HUES48 (cell line): ENCODE measurements around the gene WFS1.

Experiments
- H3K27ac ChIP-seq: one replicate; pipeline ENCODE4 v1.7.0; 2013; ENCODE audit warnings: low read depth, low read length, inconsistent platforms
- H3K27me3 ChIP-seq: 2 replicates; pipeline ENCODE4 v1.6.1; 2013; ENCODE audit warnings: mild to moderate bottlenecking, low read length; ENCODE audit not compliant: control insufficient read depth, insufficient read depth
- H3K36me3 ChIP-seq: 2 replicates; pipeline ENCODE4 v1.6.1; 2013; ENCODE audit warnings: low read length; ENCODE audit not compliant: control insufficient read depth, insufficient read depth
- H3K4me1 ChIP-seq: 2 replicates; pipeline ENCODE4 v1.6.1; 2013; ENCODE audit warnings: mild to moderate bottlenecking, low read length; ENCODE audit not compliant: control insufficient read depth, insufficient read depth
- H3K4me3 ChIP-seq: 2 replicates; pipeline ENCODE4 v1.5.1; 2013; ENCODE audit warnings: mild to moderate bottlenecking, low read depth, low read length
- H3K9ac ChIP-seq: 2 replicates; pipeline ENCODE4 v1.6.1; 2013; ENCODE audit warnings: mild to moderate bottlenecking, low read depth, low read length, moderate library complexity
- H3K9me3 ChIP-seq: 2 replicates; pipeline ENCODE4 v1.6.1; 2013; ENCODE audit warnings: low read length; ENCODE audit not compliant: control insufficient read depth, insufficient read depth

Gene WFS1

GRCh38 chr4:6275898-6276806 lies 6.5 kb downstream of the WFS1 start:
- peaks cover 12% of the 10 kb centered on the region for H3K4me1 ChIP-seq
- H3K36me3 ChIP-seq: peaks cover 20% of the 10 kb centered on the region
- no peak overlapping the region for H3K9ac ChIP-seq
- H3K9me3 ChIP-seq: no peaks in the 10 kb centered on the region
- H3K27ac ChIP-seq: no peak overlapping the region
- no peak overlapping the region for H3K4me3 ChIP-seq
- H3K27me3 ChIP-seq: no peaks in the 10 kb centered on the region

DNA sequence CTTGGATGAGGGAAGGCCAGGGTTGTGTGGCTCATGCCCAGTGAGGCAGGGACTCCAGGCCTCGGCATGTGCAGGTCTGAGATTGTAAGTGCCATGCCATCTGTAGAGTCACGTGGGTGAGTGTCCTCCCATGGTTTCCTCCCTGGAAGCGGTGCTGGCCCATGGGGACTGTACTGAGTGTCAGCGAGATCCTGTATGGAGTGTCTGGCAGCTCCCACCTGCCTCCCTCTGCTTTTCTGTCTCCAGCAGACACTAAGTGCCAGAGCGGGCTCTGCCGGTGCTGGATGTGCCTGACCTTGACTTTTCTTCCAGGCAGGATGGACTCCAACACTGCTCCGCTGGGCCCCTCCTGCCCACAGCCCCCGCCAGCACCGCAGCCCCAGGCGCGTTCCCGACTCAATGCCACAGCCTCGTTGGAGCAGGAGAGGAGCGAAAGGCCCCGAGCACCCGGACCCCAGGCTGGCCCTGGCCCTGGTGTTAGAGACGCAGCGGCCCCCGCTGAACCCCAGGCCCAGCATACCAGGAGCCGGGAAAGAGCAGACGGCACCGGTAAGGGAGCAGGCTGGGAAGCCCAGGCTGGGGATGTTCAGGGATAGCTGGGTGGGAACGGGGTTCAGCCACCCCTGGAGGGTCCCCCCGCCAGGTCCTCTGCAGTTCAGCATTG lies 7.6 kb downstream of the WFS1 start:
- no peak overlapping the region for H3K4me3 ChIP-seq

GRCh38 chr4:6277935-6278800 lies 8.5 kb downstream of the WFS1 start:
- Histone ChIP-seq H3K9ac (no peak overlapping the region), H3K4me1 (peaks cover 11% of the 10 kb centered on the region), H3K27me3 (no peaks in the 10 kb centered on the region), H3K4me3 (no peak overlapping the region), H3K36me3 (peaks cover 18% of the 10 kb centered on the region; the same call in 1 of the 2 replicates), H3K27ac (no peak overlapping the region), H3K9me3 (no peaks in the 10 kb centered on the region)

More for the DNA sequence above, 7.6 kb downstream of the WFS1 start:
- H3K9me3 ChIP-seq: no peaks in the 10 kb centered on the region
- H3K27ac ChIP-seq: no peak overlapping the region
- H3K4me1 ChIP-seq: peaks cover 11% of the 10 kb centered on the region
- no peak overlapping the region for H3K9ac ChIP-seq
- H3K36me3 ChIP-seq: peaks cover 20% of the 10 kb centered on the region
- no peaks in the 10 kb centered on the region for H3K27me3 ChIP-seq

DNA sequence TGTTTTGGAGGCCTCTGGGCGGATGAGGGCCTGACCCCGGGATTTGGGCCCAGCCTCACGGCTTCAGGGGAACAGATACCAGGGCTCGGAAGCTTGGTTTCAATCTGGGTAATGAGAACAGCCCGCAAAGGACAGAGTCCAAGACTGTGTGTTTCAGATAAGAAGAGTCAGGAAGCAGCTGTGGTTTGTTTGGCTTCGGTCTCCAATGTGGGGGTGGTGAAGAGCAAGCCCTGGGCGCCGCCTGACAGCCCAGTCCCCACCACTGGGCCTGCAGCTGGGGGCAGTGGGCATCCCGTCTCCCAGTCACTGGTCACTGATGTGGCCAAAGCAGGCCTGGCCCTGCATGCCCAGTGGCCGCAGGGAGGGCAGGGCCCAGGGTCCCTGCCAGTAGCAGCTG lies 9.1 kb downstream of the WFS1 start:
- H3K4me3 ChIP-seq: no peak overlapping the region
- no peaks in the 10 kb centered on the region for H3K27me3 ChIP-seq
- no peak overlapping the region for H3K27ac ChIP-seq
- no peaks in the 10 kb centered on the region for H3K9me3 ChIP-seq
- H3K4me1 ChIP-seq: peaks cover 11% of the 10 kb centered on the region
- H3K9ac ChIP-seq: no peak overlapping the region
- peaks cover 18% of the 10 kb centered on the region; the same call in 1 of the 2 replicates for H3K36me3 ChIP-seq

DNA sequence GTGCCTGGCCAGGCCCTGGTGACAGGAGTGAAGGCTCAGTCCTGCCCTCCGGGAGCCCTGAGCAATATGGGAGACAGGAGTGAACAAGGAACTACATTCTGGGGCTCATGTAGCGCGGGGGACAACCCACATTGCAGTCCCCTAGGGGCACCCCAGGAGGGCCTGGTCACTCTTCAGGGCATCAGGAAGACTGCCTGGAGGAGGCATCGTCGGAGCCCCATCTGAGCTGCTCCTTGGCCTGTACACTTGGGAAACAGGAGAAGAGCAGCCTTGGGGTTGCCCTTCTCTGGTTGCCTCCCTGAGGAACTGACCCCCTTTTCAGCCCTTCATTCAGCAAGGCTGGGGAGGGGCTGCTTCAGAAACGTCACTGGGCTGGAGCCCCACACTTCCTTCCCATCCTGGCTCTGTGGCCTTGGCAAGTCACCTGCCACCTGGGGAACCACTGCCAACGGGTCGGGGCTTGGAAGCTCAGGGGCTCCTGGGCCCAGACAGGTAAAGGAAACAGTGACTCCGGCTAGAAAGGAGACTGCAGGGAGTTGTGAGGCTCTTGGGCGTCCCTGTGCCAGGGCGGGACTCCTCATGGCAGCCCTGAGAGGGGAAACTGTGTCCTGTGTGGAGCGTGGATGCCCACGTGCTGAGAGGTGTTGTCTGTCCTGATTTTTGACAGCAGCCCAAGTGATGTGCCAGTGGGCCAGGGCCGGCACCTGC lies 10.1 kb downstream of the WFS1 start:
- H3K27ac ChIP-seq: no peak overlapping the region
- peaks cover 18% of the 10 kb centered on the region; the same call in 1 of the 2 replicates for H3K36me3 ChIP-seq
- H3K9me3 ChIP-seq: no peaks in the 10 kb centered on the region
- 0 out of 2 replicates have a peak, but pooled peaks cover 5% of the 10 kb centered on the region for H3K4me1 ChIP-seq
- no peak overlapping the region for H3K4me3 ChIP-seq
- H3K9ac ChIP-seq: no peak overlapping the region
- H3K27me3 ChIP-seq: no peaks in the 10 kb centered on the region

- Histone ChIP-seq H3K9me3 (no peaks in the 10 kb centered on the region), H3K27ac (no peak overlapping the region), H3K36me3 (peaks cover 18% of the 10 kb centered on the region; the same call in 1 of the 2 replicates), H3K4me1 (no peaks in the 10 kb centered on the region), H3K27me3 (no peaks in the 10 kb centered on the region), H3K9ac (no peak overlapping the region), H3K4me3 (no peak overlapping the region)
Observed at GRCh38 chr4:6280365-6280996, 10.8 kb downstream of the WFS1 start.

DNA sequence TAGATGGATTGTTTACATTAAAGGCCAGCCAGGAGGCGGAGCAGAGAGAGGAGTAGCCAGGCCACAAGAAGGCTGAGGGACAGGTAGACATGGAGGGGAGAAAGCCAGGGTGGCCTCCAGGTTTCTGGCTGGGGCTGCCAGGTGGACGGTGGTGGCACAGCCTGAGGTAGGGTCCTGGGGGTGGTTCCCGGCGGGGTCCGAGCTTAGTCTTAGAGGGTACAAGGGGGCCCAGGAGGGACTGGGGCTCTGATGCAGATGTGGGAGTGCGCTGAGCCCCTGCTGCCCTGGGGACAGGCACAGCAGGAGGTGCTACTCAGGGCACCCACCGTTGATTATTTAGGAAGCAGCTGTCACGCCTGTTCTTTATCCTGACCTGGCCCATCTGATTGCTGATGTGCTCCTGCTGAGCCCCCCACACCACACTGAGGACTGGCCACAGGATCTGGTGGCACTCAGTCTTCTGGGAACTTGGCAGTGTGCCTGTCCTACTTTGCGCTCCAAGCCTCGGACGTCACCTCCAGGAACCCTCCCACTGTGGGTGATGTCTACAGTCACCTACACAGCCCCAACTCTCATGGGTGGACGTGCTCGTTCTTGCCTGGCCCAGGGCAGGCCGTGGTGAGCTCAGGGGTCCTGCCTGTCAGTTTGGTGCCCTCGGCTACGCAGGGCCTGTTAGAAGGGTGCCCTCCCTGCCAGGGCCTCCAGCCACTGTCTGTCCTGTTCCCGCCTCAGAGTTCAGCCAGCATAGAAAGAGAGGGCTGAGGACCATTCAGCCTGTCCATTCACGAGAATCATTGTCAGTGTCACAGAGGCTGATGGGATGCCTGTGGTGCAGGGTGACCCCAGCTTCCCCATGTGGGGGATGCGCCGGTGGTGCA lies 12.0 kb downstream of the WFS1 start:
- Histone ChIP-seq H3K4me3 (no peak overlapping the region), H3K9ac (no peak overlapping the region), H3K9me3 (no peaks in the 10 kb centered on the region)

GRCh38 chr4:6282314-6282771 lies 12.7 kb downstream of the WFS1 start:
- Histone ChIP-seq H3K9me3 (no peaks in the 10 kb centered on the region), H3K27ac (no peak overlapping the region), H3K36me3 (peaks cover 30% of the 10 kb centered on the region), H3K27me3 (no peaks in the 10 kb centered on the region), H3K4me1 (no peaks in the 10 kb centered on the region), H3K4me3 (no peak overlapping the region), H3K9ac (no peak overlapping the region)

More for the DNA sequence above, 12.0 kb downstream of the WFS1 start:
- Histone ChIP-seq H3K4me1 (no peaks in the 10 kb centered on the region), H3K27ac (no peak overlapping the region), H3K27me3 (no peaks in the 10 kb centered on the region), H3K36me3 (peaks cover 23% of the 10 kb centered on the region; the same call in 1 of the 2 replicates)

DNA sequence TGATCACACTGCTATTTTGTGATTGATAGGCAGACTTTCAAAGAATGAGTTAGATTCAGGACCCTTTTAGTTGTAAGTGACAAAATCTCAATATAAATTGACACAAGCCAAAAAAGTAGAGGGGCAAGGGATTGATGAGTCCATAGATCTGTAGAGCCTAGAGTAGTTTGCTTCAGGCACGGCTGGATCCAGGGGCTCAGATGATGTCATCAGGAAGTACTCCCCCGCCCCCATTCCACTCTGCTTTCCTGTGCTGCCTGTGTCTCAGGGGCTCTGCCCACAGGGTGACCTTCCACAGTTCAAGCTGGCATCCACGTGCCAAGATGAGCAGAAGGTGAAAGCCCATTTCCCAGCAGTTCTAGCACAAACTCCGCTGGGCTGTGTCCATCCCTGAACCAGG lies 13.6 kb downstream of the WFS1 start:
- Histone ChIP-seq H3K4me1 (no peaks in the 10 kb centered on the region), H3K9ac (no peak overlapping the region), H3K36me3 (peaks cover 27% of the 10 kb centered on the region), H3K4me3 (no peak overlapping the region), H3K27me3 (no peaks in the 10 kb centered on the region), H3K9me3 (no peaks in the 10 kb centered on the region), H3K27ac (no peak overlapping the region)
